Measurements from ENCODE around the gene RAPGEF3.

RAPGEF3 gene

DNA sequence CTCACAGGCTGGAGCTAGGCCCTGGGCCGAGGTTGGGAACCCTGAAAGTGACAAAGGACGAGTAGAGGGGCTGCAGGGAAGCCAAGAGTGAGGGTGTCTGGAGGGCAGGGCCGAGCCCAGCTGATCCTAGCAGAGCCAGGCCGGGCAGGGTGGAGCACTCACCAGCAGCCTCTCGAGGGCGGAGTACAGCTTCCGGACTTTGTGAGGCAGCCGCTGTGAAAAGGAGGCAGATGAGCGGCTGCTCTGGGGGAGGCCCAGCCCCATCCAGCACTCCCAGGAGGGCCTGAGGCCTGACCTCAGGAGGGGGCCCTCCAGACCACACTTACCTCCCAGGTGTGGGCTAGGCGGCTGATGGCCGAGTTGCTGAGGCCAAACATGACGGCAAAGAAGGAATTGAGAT lies 18.7 kb downstream of the RAPGEF3 start:
- TF ChIP-seq, protein P1, sequence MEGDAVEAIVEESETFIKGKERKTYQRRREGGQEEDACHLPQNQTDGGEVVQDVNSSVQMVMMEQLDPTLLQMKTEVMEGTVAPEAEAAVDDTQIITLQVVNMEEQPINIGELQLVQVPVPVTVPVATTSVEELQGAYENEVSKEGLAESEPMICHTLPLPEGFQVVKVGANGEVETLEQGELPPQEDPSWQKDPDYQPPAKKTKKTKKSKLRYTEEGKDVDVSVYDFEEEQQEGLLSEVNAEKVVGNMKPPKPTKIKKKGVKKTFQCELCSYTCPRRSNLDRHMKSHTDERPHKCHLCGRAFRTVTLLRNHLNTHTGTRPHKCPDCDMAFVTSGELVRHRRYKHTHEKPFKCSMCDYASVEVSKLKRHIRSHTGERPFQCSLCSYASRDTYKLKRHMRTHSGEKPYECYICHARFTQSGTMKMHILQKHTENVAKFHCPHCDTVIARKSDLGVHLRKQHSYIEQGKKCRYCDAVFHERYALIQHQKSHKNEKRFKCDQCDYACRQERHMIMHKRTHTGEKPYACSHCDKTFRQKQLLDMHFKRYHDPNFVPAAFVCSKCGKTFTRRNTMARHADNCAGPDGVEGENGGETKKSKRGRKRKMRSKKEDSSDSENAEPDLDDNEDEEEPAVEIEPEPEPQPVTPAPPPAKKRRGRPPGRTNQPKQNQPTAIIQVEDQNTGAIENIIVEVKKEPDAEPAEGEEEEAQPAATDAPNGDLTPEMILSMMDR (IDR thresholded peaks at IDR 0.05; ENCODE audit: insufficient read depth, low read length, poor library complexity, severe bottlenecking): peak; percentile 8
- H3K36me3 ChIP-seq (ENCODE audit: control insufficient read depth, insufficient read depth, low read length): no peaks in the 10 kb centered on the region
- H3K4me3 ChIP-seq (replicated peaks; ENCODE audit: low read depth, low read length): peak overlapping the region; percentile 20; the same call in 1 of the 2 replicates
- peak; percentile 65 for DNase-seq (ENCODE audit: extremely low read depth, insufficient read length)
- no peaks in the 10 kb centered on the region; the same call in 1 of the 2 replicates for H3K27me3 ChIP-seq (replicated peaks; ENCODE audit: control insufficient read depth, insufficient read depth, low read length)

DNA sequence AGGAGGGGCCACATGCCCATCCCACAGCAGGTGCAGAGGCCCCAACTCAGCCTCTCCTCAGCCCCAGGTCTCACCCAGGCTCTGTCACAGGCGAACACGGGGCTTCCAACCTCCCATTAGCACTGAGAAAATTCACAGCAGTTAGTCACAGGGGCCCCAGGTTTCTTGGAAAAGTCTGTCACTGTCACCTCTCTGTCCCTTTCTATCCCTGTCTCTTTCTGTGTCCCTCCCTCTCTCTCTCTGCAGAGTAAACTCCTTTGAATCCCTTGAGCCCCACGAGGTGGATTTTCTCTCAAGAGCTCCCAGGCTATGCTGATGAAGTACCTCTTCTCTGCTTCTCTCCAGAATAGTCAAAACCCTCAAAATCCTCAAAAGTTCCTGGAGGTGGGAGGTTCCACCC lies 19.4 kb downstream of the RAPGEF3 start:
- DNase-seq (ENCODE audit: extremely low read depth, insufficient read length): no peak
- no peaks in the 10 kb centered on the region; the same call in 1 of the 2 replicates for H3K27me3 ChIP-seq (replicated peaks; ENCODE audit: control insufficient read depth, insufficient read depth, low read length)
- no peak overlapping the region for H3K4me3 ChIP-seq (replicated peaks; ENCODE audit: low read depth, low read length)
- TF ChIP-seq, protein P1 (IDR thresholded peaks at IDR 0.05; ENCODE audit: insufficient read depth, low read length, poor library complexity, severe bottlenecking): no peak
- H3K36me3 ChIP-seq (ENCODE audit: control insufficient read depth, insufficient read depth, low read length): no peaks in the 10 kb centered on the region

DNA sequence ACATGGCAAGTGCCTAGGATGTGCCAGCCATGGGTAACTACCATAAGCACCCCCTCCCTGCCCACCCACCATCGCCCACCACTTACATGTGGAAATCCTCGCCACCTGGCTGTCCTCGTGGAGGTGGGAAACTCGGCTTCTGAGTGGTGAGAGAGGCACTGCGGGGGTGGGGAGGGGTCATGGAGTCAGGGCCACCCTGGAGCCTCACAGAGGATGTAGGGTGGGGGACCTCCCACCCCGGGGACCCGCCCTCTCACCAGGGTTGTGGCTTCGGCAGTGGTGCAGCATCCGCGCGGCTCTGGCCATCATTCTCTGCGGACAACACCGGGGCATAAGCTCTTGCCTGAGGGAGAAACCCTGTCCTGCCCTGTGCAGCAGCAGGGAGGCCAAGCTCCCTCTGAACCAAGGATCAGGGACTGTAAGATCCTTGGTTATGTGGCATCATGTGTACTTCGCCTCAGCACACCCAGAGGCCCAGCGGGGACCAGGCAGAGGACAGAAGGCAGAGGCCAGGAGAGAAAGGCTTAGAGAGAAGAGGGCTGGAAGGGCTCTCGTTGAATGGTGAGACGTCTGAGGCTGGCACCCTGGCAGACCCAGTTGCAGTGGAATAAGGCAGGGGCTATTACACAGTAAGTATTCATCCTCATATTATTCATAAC lies 20.6 kb downstream of the RAPGEF3 start:
- TF ChIP-seq, protein P1 (IDR thresholded peaks at IDR 0.05; ENCODE audit: insufficient read depth, low read length, poor library complexity, severe bottlenecking): no peak
- DNase-seq (ENCODE audit: extremely low read depth, insufficient read length): no peak

DNA sequence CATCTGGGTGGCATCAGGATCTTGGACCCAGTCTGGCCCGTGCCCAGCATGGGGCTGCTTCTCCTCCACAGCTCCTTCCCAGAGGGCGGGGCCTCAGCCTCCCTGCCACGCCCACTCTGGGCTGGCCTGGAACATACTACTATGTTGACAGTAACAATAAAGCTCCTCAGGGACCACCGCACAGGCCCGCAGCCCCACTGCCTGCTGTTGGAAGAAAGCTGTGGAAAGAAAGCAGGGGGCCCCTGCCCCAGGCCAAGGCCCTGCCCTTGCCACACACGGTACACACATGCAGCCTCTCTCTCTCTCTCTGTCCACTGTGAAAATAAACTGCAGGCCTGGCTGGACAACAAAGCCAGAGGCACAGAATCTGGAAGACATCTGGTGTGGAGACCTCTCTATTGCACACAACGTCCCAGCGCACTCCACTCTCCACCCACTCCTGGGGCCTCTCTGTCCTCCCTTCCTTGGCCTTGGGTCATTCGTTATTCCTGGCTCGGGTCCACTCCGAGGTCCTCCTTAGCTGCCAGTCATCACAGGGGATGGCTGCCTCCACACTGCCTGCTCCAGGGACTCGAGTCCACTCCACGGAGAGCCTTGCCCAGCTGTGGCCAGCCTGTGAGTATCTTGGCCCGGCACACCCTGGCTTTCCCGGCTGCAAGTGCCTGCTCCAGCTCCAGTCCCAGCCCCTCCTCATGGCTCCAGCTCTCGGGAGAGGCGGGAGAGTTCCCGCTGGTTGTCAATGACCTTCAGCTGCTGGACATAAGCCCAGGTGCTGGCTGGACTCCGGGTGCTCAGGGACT lies 21.6 kb downstream of the RAPGEF3 start:
- TF ChIP-seq, protein P1 (IDR thresholded peaks at IDR 0.05; ENCODE audit: insufficient read depth, low read length, poor library complexity, severe bottlenecking): no peak
- DNase-seq (ENCODE audit: extremely low read depth, insufficient read length): no peak

More for the DNA sequence above, 20.6 kb downstream of the RAPGEF3 start:
- Histone ChIP-seq H3K36me3 (ENCODE audit: control insufficient read depth, insufficient read depth, low read length) (no peaks in the 10 kb centered on the region), H3K4me3 (replicated peaks; ENCODE audit: low read depth, low read length) (no peak overlapping the region), H3K27me3 (replicated peaks; ENCODE audit: control insufficient read depth, insufficient read depth, low read length) (no peaks in the 10 kb centered on the region)

DNA sequence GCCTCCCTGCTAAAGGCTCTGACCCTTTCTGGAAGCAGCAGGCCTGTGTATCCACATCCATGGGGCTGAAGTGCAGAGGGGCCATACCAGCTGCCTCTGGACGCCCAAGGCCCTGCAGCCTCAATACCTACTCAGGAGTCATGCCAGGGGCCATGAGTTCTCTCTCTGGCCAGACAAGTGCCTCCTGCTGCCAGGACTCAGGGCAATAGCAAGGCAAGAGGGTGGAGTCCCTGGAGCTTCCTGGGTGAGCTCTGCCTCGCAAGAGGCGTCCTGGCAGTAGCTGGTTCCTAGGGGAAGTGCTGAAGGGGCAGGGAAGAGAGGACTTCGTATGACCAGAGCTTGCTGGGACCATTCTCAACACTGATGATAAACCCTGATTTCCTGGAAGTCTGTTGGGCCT lies 22.5 kb downstream of the RAPGEF3 start:
- Histone ChIP-seq H3K4me3 (replicated peaks; ENCODE audit: low read depth, low read length) (no peak overlapping the region), H3K27me3 (replicated peaks; ENCODE audit: control insufficient read depth, insufficient read depth, low read length) (no peaks in the 10 kb centered on the region), H3K36me3 (ENCODE audit: control insufficient read depth, insufficient read depth, low read length) (no peaks in the 10 kb centered on the region)
- no peak for DNase-seq (ENCODE audit: extremely low read depth, insufficient read length)
- TF ChIP-seq, protein P1 (IDR thresholded peaks at IDR 0.05; ENCODE audit: insufficient read depth, low read length, poor library complexity, severe bottlenecking): no peak

More for the DNA sequence above, 21.6 kb downstream of the RAPGEF3 start:
- Histone ChIP-seq H3K36me3 (ENCODE audit: control insufficient read depth, insufficient read depth, low read length) (no peaks in the 10 kb centered on the region), H3K27me3 (replicated peaks; ENCODE audit: control insufficient read depth, insufficient read depth, low read length) (no peaks in the 10 kb centered on the region), H3K4me3 (replicated peaks; ENCODE audit: low read depth, low read length) (no peak overlapping the region)
